Measurements from ENCODE around the gene TRPM1. TPM values are rescaled to one million over a fixed set of nuclear protein-coding genes. Genes with fewer than 3 reads are reported as not detected.
A peak's percentile ranks its signal among the peaks of the same experiment; 100 is the strongest.

Gene TRPM1
- total RNA-seq, 1 donor from 2014 or later: not detected

GRCh38 chr15:31031471-31032067 is 70.0 kb downstream of the TRPM1 start:
- Mint-ChIP-seq H3K27me3 (ENCODE audit: low read depth) (no peaks in the 10 kb centered on the region), H3K4me3 (ENCODE audit: unreplicated experiment) (no peak overlapping the region), H3K27ac (ENCODE audit: unreplicated experiment) (no peak overlapping the region), H3K4me1 (ENCODE audit: low read depth) (peaks cover 32% of the 10 kb centered on the region), H3K36me3 (ENCODE audit: low read depth) (no peaks in the 10 kb centered on the region), H3K9me3 (ENCODE audit: low read depth) (no peaks in the 10 kb centered on the region)
- TF ChIP-seq, protein P1, sequence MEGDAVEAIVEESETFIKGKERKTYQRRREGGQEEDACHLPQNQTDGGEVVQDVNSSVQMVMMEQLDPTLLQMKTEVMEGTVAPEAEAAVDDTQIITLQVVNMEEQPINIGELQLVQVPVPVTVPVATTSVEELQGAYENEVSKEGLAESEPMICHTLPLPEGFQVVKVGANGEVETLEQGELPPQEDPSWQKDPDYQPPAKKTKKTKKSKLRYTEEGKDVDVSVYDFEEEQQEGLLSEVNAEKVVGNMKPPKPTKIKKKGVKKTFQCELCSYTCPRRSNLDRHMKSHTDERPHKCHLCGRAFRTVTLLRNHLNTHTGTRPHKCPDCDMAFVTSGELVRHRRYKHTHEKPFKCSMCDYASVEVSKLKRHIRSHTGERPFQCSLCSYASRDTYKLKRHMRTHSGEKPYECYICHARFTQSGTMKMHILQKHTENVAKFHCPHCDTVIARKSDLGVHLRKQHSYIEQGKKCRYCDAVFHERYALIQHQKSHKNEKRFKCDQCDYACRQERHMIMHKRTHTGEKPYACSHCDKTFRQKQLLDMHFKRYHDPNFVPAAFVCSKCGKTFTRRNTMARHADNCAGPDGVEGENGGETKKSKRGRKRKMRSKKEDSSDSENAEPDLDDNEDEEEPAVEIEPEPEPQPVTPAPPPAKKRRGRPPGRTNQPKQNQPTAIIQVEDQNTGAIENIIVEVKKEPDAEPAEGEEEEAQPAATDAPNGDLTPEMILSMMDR (IDR thresholded peaks at IDR 0.05): no peak
- DNase-seq (ENCODE audit: low spot score): no peak

GRCh38 chr15:31027910-31028578 is 73.5 kb downstream of the TRPM1 start:
- peaks cover 41% of the 10 kb centered on the region for H3K4me1 Mint-ChIP-seq (ENCODE audit: low read depth)
- H3K27me3 Mint-ChIP-seq (ENCODE audit: low read depth): no peaks in the 10 kb centered on the region
- TF ChIP-seq, protein P1 (IDR thresholded peaks at IDR 0.05): no peak
- no peaks in the 10 kb centered on the region for H3K36me3 Mint-ChIP-seq (ENCODE audit: low read depth)
- no peak for DNase-seq (ENCODE audit: low spot score)
- no peak overlapping the region for H3K27ac Mint-ChIP-seq (ENCODE audit: unreplicated experiment)
- H3K9me3 Mint-ChIP-seq (ENCODE audit: low read depth): no peaks in the 10 kb centered on the region
- H3K4me3 Mint-ChIP-seq (ENCODE audit: unreplicated experiment): no peak overlapping the region

DNA sequence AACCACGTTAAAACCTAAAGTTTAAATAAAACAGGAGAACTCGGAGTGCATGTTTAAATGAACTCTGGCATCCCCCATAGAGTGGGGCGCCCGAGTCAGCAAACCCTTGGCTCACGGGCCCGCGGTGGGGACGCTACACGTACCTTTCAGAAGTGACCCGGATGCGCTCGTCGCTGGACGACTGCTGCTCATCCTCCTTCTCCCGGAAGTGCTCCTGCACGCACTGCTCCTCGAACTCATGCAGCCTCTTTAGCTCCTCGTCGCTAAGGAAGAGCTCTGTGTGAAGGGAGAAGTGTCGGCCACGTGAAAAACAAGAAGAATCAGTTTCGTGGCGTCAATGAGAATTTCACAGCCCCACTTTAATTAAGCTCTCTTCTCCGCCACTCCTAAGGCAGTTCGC is 75.5 kb downstream of the TRPM1 start:
- no peaks in the 10 kb centered on the region for H3K27me3 Mint-ChIP-seq (ENCODE audit: low read depth)
- H3K4me1 Mint-ChIP-seq (ENCODE audit: low read depth): peaks cover 28% of the 10 kb centered on the region
- H3K9me3 Mint-ChIP-seq (ENCODE audit: low read depth): no peaks in the 10 kb centered on the region
- H3K36me3 Mint-ChIP-seq (ENCODE audit: low read depth): no peaks in the 10 kb centered on the region
- DNase-seq (ENCODE audit: low spot score): no peak
- peak overlapping the region; percentile 41 for H3K27ac Mint-ChIP-seq (ENCODE audit: unreplicated experiment)
- no peak overlapping the region for H3K4me3 Mint-ChIP-seq (ENCODE audit: unreplicated experiment)
- TF ChIP-seq, protein P1 (IDR thresholded peaks at IDR 0.05): no peak

- DNase-seq (ENCODE audit: low spot score): no peak
- TF ChIP-seq, protein P1 (IDR thresholded peaks at IDR 0.05): no peak
- Mint-ChIP-seq H3K36me3 (ENCODE audit: low read depth) (no peaks in the 10 kb centered on the region), H3K4me1 (ENCODE audit: low read depth) (peaks cover 27% of the 10 kb centered on the region), H3K27me3 (ENCODE audit: low read depth) (no peaks in the 10 kb centered on the region), H3K27ac (ENCODE audit: unreplicated experiment) (peak overlapping the region; percentile 45), H3K9me3 (ENCODE audit: low read depth) (no peaks in the 10 kb centered on the region), H3K4me3 (ENCODE audit: unreplicated experiment) (no peak overlapping the region)
Measured at GRCh38 chr15:31024979-31025378, 76.5 kb downstream of the TRPM1 start.

GRCh38 chr15:31024330-31024729 is 77.2 kb downstream of the TRPM1 start:
- Mint-ChIP-seq H3K4me1 (ENCODE audit: low read depth) (peaks cover 27% of the 10 kb centered on the region), H3K36me3 (ENCODE audit: low read depth) (no peaks in the 10 kb centered on the region), H3K27me3 (ENCODE audit: low read depth) (no peaks in the 10 kb centered on the region), H3K4me3 (ENCODE audit: unreplicated experiment) (no peak overlapping the region), H3K9me3 (ENCODE audit: low read depth) (no peaks in the 10 kb centered on the region), H3K27ac (ENCODE audit: unreplicated experiment) (peak overlapping the region; percentile 84)
- DNase-seq (ENCODE audit: low spot score): no peak
- TF ChIP-seq, protein P1 (IDR thresholded peaks at IDR 0.05): no peak
